ENCODE measurements around the gene POLL. TPM values are rescaled to one million over a fixed set of nuclear protein-coding genes. Genes with fewer than 3 reads are reported as not detected.

Gene POLL
- total and polyA plus RNA-seq, 2 donors (not counting 1 experiment from before 2014, with no cell fraction given) = 10.9 to 15.7 TPM

DNA sequence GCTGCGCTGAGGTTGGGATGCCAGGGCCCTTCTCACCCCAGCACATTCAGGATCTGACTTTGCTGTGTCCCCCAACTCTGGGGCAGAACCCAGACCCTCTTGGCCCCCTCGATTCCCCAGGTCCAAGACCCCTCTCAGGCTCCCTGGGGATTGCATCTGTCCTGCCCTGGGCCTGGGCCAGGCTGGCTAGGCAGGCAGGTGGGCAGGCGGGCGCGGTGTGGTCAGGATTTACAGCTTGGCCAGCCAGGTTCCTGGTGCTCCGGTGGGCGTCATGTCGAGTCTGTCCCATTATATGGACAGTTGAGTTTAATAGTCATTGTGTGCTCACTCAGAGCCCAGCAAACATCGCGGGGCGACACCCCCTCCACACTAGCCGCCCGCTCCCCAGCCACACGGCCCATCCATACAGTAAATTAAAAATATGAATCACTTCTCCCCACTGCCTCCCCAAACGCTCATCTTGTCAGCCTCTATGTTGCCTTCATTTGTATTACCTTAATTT lies 23.5 kb downstream of the POLL start:
- Histone ChIP-seq H3K9me3 (ENCODE audit: control insufficient read depth, insufficient read depth, low read depth, low read length) (no peaks in the 10 kb centered on the region), H3K27ac (ENCODE audit: insufficient read depth, low read length) (no peak overlapping the region), H3K4me3 (replicated peaks in 1 of 4; ENCODE audit: control extremely low read depth in 1 of 4, insufficient read depth in 1 of 4, low read depth in 3 of 4, low read length in 4 of 4) (no peak overlapping the region), H2AFZ (ENCODE audit: low read length) (no peak overlapping the region), H3K27me3 (ENCODE audit: control insufficient read depth, insufficient read depth, low read length) (peaks cover 22% of the 10 kb centered on the region), H3K9ac (ENCODE audit: insufficient read depth, low read length) (no peak overlapping the region), H3K4me1 (ENCODE audit: control insufficient read depth, extremely low read depth, insufficient read depth, low read length) (no peaks in the 10 kb centered on the region), H3K36me3 (ENCODE audit: control insufficient read depth, insufficient read depth, low read length) (no peaks in the 10 kb centered on the region), H4K20me1 (ENCODE audit: control insufficient read depth, extremely low read depth, insufficient read depth, low read length) (no peaks in the 10 kb centered on the region), H3K4me2 (ENCODE audit: extremely low read depth, insufficient read depth, low read length) (no peak overlapping the region), H3K79me2 (ENCODE audit: control insufficient read depth, insufficient read depth, low read length) (no peaks in the 10 kb centered on the region)
- TF ChIP-seq EZH2 (IDR thresholded peaks at IDR 0.05; ENCODE audit: low read length, missing control alignments) (no peak), CTCF (conservative IDR thresholded peaks at IDR 0.05 in 1 of 2, IDR thresholded peaks at IDR 0.05 in 1 of 2; ENCODE audit: low read depth in 1 of 2, low read length in 2 of 2) (no peak)
- DNase-seq (ENCODE audit: low read depth in 2 of 2) = no peak

- Histone ChIP-seq H2AFZ (ENCODE audit: low read length) (no peak overlapping the region), H3K4me3 (replicated peaks in 1 of 4; ENCODE audit: control extremely low read depth in 1 of 4, insufficient read depth in 1 of 4, low read depth in 3 of 4, low read length in 4 of 4) (no peak overlapping the region), H3K9me3 (ENCODE audit: control insufficient read depth, insufficient read depth, low read depth, low read length) (no peaks in the 10 kb centered on the region), H3K4me2 (ENCODE audit: extremely low read depth, insufficient read depth, low read length) (no peak overlapping the region), H3K9ac (ENCODE audit: insufficient read depth, low read length) (no peak overlapping the region), H3K27ac (ENCODE audit: insufficient read depth, low read length) (no peak overlapping the region), H4K20me1 (ENCODE audit: control insufficient read depth, extremely low read depth, insufficient read depth, low read length) (no peaks in the 10 kb centered on the region), H3K36me3 (ENCODE audit: control insufficient read depth, insufficient read depth, low read length) (no peaks in the 10 kb centered on the region), H3K79me2 (ENCODE audit: control insufficient read depth, insufficient read depth, low read length) (no peaks in the 10 kb centered on the region), H3K27me3 (ENCODE audit: control insufficient read depth, insufficient read depth, low read length) (peaks cover 16% of the 10 kb centered on the region), H3K4me1 (ENCODE audit: control insufficient read depth, extremely low read depth, insufficient read depth, low read length) (no peaks in the 10 kb centered on the region)
- TF ChIP-seq EZH2 (IDR thresholded peaks at IDR 0.05; ENCODE audit: low read length, missing control alignments) (no peak), CTCF (conservative IDR thresholded peaks at IDR 0.05 in 1 of 2, IDR thresholded peaks at IDR 0.05 in 1 of 2; ENCODE audit: low read depth in 1 of 2, low read length in 2 of 2) (no peak)
- DNase-seq (ENCODE audit: low read depth in 2 of 2) = no peak
Measured at GRCh38 chr10:101563497-101564040, 24.5 kb downstream of the POLL start.

- H3K9ac ChIP-seq (ENCODE audit: insufficient read depth, low read length) = no peak overlapping the region
- DNase-seq (ENCODE audit: low read depth in 2 of 2) = no peak
Measured at GRCh38 chr10:101563007-101563406, 25.1 kb downstream of the POLL start.

More at GRCh38 chr10:101563007-101563406, 25.1 kb downstream of the POLL start:
- Histone ChIP-seq H3K36me3 (ENCODE audit: control insufficient read depth, insufficient read depth, low read length) (no peaks in the 10 kb centered on the region), H3K4me2 (ENCODE audit: extremely low read depth, insufficient read depth, low read length) (no peak overlapping the region), H3K79me2 (ENCODE audit: control insufficient read depth, insufficient read depth, low read length) (no peaks in the 10 kb centered on the region), H3K27ac (ENCODE audit: insufficient read depth, low read length) (no peak overlapping the region), H3K9me3 (ENCODE audit: control insufficient read depth, insufficient read depth, low read depth, low read length) (no peaks in the 10 kb centered on the region), H3K4me1 (ENCODE audit: control insufficient read depth, extremely low read depth, insufficient read depth, low read length) (no peaks in the 10 kb centered on the region), H3K27me3 (ENCODE audit: control insufficient read depth, insufficient read depth, low read length) (peaks cover 11% of the 10 kb centered on the region), H4K20me1 (ENCODE audit: control insufficient read depth, extremely low read depth, insufficient read depth, low read length) (no peaks in the 10 kb centered on the region), H2AFZ (ENCODE audit: low read length) (no peak overlapping the region), H3K4me3 (replicated peaks in 1 of 4; ENCODE audit: control extremely low read depth in 1 of 4, insufficient read depth in 1 of 4, low read depth in 3 of 4, low read length in 4 of 4) (no peak overlapping the region)
- no peak for TF ChIP-seq EZH2 (IDR thresholded peaks at IDR 0.05; ENCODE audit: low read length, missing control alignments)
- no peak for TF ChIP-seq CTCF (conservative IDR thresholded peaks at IDR 0.05 in 1 of 2, IDR thresholded peaks at IDR 0.05 in 1 of 2; ENCODE audit: low read depth in 1 of 2, low read length in 2 of 2)
